ENCODE measurements around the gene CLEC10A.
"Not testable (repeated sequence)": the region's sequence is repeated elsewhere in the genome, so short reads cannot be mapped to it uniquely, and the experiment has no call there.

CLEC10A gene

GRCh38 chr17:7070712-7071111, 9.3 kb downstream of the CLEC10A start:
- no peak for DNase-seq

DNA sequence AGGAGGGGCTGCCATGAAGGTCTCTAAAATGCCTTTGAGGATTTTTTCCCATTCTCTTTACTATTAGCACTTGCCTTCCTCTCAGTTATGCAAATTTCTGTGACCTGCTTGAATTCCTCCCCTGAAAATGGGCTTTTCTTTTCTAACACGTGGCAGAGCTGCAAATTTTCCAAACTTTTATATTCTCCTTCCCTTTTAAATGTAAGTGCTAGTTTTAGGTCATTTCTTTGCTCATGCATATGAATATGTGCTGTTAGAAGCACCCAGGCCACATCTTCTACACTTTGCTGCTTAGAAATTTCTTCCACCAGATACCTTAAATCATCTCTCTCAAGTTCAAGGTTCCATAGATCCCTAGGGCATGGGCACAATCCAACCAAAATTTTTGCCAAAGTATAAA, 11.8 kb downstream of the CLEC10A start:
- DNase-seq, result no peak

GRCh38 chr17:7067198-7067597, 12.9 kb downstream of the CLEC10A start:
- no peak for DNase-seq

- no peak for DNase-seq
Observed at GRCh38 chr17:7064261-7064660, 15.8 kb downstream of the CLEC10A start.

DNA sequence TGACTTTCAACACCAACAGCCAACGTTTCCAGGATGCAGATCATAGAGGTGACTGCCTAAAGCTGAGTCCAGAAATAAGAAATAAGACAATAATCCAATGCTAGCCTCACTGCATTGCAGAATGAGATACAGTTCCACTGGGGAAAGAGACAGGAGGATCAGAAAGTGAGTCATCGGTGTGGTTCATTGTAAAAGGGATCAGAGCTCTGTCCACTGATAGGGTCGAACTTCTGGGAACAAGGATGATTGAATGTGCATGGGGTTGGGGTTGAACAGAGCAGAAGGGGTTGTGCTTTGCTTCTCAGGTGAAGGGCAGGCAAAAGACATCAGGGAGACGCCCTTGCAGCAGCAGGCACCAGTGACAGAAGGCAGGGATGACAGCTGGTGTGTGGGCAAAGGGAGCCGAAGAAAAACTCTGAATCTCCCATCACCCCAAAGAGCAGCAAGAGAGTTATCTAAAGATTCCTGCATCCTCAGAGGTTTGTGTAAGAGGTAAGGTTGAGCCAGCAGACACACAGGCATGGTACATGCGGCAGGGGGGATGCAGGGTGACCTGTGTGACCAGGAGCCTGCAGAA, 16.4 kb downstream of the CLEC10A start:
- DNase-seq, result no peak

DNA sequence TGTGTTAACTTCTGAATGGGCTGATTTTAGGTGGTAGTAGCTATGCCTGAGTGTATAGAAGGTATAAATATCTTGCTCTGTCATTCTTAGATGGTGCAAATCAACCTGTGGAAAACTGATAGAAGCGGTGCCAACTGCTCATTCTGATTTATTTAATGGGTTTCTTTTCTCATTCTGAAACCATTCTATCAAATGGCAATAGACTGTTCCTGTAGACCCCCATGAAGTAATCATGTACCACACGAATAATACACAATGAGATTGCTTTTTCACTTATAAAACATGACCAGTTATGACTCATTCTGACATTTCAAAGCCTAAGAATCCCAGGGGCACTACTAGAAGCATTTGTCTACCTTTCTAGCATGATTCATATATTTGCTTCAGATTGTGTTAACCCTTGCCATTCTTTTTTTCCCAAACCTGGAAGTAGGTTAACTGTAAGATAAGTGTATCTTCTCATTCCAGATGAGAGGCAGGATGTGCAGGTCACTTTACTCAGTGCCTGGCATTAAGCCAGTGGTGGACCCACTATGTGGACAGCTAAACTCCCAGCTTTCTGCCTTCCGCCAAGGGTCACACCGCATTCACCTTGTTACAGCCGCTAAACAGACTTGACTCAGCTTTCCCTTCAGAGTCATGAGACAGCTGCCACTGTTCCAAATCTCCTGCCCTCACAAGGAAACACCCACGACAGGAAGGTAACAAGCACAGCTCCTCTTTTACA, 19.7 kb downstream of the CLEC10A start:
- no peak for DNase-seq

DNA sequence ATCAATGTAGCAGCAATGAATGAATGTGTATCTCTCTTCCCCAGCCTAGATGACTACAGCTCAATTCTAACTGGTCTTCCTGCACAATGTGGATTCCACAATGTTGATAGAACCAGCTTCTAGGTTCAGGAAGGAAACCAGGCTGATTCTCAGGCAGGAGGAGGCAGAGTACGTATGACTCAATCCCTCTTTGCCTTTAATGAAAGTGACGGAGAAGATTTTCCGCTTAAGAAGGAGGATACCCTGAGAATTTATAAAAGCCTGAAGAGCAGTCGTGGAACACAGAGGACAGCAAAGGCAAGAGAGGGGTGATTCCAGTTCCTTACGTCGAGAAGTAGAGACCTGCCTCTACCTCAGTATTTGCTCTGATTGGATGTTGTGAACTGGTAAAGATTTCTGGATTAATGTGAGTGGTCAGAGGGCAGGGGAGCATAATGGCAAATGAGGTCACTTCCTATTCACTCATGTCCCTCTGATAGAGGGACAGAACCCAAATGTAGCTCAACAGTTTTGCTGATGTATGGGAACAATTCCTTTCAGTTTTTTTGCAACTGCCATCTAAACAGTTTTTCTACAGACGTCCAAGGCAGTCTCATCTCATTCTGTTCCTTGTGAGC, 21.1 kb downstream of the CLEC10A start:
- DNase-seq, result no peak

DNA sequence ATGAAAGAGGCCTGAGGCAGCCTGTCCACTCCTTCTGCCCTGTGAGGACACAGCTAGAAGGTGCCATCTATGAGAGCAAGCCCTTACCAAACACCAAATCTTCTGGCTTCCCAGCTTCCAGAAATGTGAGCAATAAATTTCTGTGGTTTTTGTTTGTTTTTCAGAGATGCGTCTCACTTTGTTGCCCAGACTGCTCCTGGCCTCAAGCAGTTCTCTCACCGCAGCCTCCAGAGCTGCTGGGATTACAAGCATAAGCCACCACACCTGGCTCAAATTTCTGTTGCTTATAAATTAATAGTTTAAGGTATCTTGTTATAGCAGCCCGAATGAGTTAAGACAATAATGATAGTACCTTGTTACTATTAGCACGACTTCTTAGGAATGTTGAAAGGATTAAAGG, 23.7 kb downstream of the CLEC10A start:
- no peak for DNase-seq

DNA sequence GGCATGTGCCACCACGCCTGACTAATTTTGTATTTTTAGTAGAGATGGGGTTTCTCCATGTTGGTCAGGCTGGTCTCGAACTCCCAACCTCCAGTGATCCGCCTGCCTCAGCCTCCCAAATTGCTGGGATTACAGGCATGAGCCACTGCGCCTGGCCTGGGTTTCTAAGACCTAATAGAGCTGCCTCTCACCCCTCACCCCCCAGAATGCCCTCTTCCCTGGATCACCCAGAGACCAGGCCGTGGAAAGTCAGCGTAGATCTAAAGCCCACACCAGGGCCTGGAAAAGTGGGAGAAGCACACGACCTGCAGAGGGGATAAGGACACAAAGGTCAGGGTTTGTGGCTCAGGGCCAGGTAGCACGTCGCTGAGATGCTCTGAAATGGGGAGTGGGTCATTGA, 29.5 kb downstream of the CLEC10A start:
- not testable (repeated sequence) for DNase-seq

- no peak for DNase-seq
Observed at GRCh38 chr17:7048968-7049367, 31.1 kb downstream of the CLEC10A start.

DNA sequence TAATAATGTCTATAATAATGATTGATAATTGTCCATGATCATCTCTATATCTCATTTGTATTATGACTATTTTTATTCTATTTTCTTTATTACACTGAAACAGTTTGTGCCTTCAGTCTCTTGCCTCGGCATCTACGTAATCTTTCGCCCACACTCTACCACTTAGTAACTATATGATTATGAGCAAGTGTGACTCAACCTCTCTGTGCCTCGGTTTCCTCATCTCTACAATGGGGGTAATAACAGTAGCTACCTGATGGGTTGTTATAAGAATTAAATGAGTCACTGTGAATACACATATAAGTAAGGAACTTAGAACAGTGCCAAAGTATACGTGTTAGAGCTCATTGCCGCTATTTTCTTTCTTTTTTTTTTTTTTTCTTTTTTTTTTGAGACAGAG, 32.5 kb downstream of the CLEC10A start:
- no peak for DNase-seq

GRCh38 chr17:7046725-7047397, 33.2 kb downstream of the CLEC10A start:
- DNase-seq, result not testable (repeated sequence)

DNA sequence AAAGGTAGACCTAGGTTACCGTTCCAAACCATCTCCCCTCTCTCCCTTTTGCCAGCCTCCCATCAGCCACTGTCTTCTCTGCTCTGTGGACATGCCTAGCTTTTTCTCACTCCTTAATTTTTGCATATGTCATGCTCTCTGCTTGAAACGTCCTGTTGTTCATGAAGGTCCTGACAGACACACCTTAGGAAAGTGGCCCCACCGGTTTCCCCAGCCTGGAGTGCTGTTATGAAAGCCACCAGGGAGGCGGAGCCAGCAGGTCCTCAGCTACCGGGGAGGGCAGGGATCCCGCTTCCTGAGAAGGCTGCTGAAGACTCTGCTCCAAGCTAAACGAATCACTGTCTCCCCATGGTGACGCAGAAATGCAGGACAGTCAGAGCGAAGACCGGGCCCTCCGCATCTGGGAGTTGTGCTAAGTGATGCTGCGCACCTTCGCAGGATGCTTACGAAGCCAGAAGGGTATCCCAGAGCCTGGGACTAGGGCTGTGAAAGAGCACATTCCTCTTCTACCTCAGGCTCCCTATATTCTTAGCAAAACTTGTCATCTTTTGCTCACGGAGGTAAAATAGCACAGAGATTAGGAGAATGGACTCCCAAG, 33.8 kb downstream of the CLEC10A start:
- DNase-seq, result no peak

DNA sequence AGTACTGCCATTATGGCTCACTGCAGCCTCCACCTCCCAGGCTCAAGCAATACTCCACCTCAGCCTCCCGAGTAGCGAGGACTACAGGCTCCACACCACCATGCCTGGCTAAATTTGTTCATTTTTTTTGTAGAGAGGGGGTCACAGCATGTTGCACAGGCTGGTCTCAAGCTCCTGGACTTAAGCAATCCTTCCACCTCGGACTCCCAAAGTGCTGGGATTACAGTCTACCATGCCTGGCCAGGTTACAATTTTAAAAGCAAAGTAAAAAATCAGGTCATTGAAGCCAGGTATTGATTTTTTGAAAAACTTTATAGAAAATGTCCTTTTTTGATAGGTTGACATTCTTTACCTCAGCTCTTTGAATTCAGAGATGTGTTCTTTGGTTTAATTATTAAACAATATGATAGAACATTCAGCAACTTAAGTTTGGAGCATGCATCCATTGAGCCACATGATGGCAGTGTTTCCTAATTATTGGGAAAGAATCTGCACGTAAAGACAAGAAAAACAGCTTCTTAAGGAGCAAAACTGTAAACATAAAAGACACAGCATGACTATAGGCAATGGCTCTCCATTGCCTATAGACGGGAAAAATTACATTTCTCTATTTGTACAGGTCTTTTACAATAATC, 34.4 kb downstream of the CLEC10A start:
- no peak for DNase-seq

DNA sequence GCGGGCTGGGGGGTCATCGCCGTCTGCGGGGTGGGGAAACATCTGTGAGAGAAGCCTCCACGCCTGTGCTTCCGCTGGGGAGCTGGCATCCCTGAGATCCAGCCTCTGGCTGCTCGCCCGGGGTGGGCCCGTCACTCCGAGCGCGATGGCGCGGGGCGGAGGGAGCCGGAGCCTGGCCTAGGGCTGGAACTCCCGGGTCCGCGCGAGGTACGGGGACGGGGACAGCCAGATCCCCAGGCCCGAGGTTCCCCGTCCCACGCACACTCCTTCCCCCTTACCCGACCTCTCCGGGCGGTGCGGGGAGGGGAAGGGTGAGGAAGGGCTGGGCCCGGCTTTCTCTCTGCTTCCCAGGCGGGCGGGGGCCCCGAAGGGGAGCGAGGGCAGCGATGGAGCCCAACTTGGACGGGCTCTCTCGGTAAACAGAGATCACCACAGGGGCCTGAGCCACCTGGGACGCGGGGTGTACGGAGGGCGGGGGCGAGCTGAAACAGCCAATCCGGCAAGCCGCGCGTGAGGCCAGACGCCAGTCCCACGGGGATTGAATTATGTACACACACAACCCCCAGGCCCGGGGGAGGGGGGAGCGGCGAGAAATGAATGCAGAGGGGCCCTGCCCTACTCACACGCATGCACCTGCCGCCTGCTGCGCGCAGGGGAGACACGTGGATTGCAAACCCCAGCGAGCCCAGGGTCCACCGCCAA, 36.4 kb downstream of the CLEC10A start, which contains the start of gene SLC16A11:
SLC16A11 (minus strand) TSS at position 596 of the 702 bp plus-strand sequence; CDS start at position 17, 579 bp downstream.
- no peak for DNase-seq

DNA sequence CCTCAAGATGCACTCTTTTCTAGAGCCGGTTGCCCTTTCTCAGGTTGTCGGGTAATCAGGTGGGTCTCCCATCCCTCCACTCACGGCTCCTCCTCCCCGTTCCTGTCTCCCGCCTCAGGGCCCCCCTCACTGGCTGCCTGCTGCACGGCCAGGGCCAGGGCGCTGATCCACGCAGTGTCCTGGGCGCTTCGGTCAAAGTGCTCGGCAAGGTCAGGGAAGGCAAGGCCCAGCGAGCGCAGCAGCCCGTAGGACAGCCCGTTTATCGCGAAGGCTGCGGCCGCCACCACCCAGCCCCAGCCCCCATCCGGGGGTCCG, 36.9 kb downstream of the CLEC10A start:
- DNase-seq, result no peak

DNA sequence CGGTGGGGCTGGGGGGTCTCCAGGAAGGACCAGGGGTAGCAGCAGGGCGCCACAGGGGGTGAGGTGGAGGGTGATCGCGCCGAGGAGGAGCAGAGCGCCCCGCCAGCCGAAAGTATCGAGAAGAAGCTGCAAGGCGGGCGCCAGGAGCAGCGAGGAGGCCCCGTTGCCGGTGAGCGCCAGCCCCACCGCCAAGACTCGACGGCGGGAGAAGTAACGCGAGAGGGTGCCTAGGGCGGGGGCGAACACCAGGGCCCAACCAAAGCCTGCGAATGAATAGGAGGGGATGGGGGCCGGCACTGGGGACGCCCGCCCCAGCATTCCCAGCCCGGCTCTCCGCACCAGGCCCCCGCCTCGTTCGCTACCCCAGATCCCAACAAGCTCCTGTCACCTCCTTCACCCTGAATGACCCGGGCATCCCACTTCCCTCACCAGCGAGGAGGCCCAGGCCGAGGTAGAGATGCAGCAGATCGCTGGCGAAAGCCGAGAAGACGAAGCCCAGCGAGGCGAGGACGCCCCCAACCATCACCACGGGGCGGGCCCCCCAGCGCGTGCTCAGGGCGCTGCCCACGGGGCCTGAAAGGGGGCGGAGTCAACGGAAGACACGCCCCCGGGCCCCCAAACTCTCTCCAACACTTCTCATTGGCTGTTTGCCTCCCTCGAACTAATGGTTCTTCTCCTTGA, 37.4 kb downstream of the CLEC10A start:
- no peak for DNase-seq

GRCh38 chr17:7041607-7042500, 38.2 kb downstream of the CLEC10A start:
- DNase-seq, result no peak

DNA sequence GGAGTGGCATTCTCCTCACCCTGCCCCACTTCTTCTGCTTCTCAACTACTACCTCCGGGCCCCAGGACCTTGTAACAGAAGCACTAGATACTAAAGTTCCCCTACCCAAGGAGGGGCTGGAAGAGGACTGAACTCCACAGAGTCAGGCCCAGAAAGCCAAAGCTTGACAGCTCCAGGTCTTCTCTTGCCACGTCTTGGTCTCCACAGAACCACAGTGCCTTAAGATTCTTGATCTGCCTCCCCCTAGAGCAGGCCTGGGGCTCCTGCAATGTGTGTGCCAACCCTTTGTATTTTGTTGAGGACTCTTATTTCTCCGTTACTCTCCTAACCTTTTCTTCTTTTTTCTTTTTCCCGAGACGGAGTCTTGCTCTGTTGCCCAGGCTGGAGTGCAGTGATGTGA, 40.2 kb downstream of the CLEC10A start:
- DNase-seq, result no peak

DNA sequence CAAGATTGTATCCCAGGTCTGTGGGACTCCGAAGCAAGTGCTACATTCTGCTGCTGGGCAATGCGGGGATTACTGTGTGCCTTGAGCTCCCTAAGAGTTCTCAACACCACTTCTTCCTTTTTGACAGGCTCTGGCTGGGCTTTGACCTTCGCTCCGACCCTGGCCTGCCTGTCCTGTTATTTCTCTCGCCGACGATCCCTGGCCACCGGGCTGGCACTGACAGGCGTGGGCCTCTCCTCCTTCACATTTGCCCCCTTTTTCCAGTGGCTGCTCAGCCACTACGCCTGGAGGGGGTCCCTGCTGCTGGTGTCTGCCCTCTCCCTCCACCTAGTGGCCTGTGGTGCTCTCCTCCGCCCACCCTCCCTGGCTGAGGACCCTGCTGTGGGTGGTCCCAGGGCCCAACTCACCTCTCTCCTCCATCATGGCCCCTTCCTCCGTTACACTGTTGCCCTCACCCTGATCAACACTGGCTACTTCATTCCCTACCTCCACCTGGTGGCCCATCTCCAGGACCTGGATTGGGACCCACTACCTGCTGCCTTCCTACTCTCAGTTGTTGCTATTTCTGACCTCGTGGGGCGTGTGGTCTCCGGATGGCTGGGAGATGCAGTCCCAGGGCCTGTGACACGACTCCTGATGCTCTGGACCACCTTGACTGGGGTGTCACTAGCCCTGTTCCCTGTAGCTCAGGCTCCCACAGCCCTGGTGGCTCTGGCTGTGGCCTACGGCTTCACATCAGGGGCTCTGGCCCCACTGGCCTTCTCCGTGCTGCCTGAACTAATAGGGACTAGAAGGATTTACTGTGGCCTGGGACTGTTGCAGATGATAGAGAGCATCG, 41.8 kb downstream of the CLEC10A start:
- no peak for DNase-seq

All from NCI-H187 treated with DMSO at 0.1 percent for 48 hours (cell line).